ENCODE results near the gene NEDD9. TPM values are rescaled to one million over a fixed set of nuclear protein-coding genes. Genes with fewer than 3 reads are reported as not detected.

Gene NEDD9
- total and polyA plus RNA-seq, 2 of the 4 experiments (the other 2 are of a cell fraction): 7.6 to 16.5 TPM

DNA sequence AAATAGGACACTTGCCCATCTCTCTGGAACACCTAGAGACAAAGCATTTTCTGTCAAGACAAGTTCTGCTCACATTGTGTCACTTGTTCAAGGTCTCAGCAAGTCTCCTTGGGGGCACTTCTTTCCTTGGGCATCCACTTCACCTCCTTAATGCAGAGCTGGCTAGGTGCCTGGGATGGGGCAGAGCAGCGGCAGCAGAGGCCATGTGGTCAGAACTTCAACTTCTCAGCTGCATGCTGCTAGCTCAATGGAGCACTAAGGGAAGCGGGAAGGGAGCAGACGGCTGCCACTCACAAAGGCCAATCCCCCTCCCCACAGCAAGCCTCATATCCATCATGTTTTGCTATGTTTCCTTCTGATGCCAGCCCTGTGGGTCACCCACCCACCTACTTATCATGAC lies 31.5 kb downstream of the NEDD9 start:
- BruUV-seq (replicated peaks): no TSS peak
- Histone ChIP-seq H3K9me1 (ENCODE audit: insufficient read depth, low read length) (peaks cover 40% of the 10 kb centered on the region), H3K23ac (ENCODE audit: low read depth, low read length) (peak overlapping the region; percentile 82), H3K4ac (ENCODE audit: low read depth, low read length) (peak overlapping the region; percentile 92), H2BK5ac (ENCODE audit: low read depth, low read length, poor library complexity, severe bottlenecking) (peak overlapping the region; percentile 94), H3K27me3 (ENCODE audit: control insufficient read depth, insufficient read depth, low read length) (no peaks in the 10 kb centered on the region), H2BK120ac (ENCODE audit: low read depth, low read length) (peak overlapping the region; percentile 86), H4K5ac (ENCODE audit: low read depth, low read length) (peak overlapping the region; percentile 62), H3K14ac (replicated peaks; ENCODE audit: low read depth, low read length) (peak overlapping the region; percentile 94), H3K9me3 (ENCODE audit: control insufficient read depth, insufficient read depth, low read length) (no peaks in the 10 kb centered on the region), H3K27ac (ENCODE audit: insufficient read depth, low read length) (peak overlapping the region; percentile 84), H2BK20ac (ENCODE audit: low read depth, low read length) (peak overlapping the region; percentile 93), H3K4me1 (ENCODE audit: control insufficient read depth, insufficient read depth, low read length) (peaks cover 42% of the 10 kb centered on the region), H2AFZ (replicated peaks; ENCODE audit: low read length, poor library complexity) (peak overlapping the region; percentile 52), H2AK5ac (ENCODE audit: low read depth, low read length) (peak overlapping the region; percentile 99), H4K8ac (ENCODE audit: low read depth in 2 of 2, low read length in 2 of 2) (peak overlapping the region; percentile 83 to 91), H3K4me3 (ENCODE audit: insufficient read depth, low read depth, low read length) (no peak overlapping the region), H3K56ac (ENCODE audit: extremely low read depth, insufficient read depth, low read length) (peak overlapping the region; percentile 47; the same call in 1 of the 2 replicates), H2AK9ac (replicated peaks; ENCODE audit: low read depth, low read length, poor library complexity) (peak overlapping the region; percentile 12), H2BK15ac (ENCODE audit: low read depth, low read length) (peak overlapping the region; percentile 88; the same call in 2 of the 3 replicates), H4K91ac (ENCODE audit: insufficient read depth, low read depth, low read length) (peak overlapping the region; percentile 96), H3K36me3 (ENCODE audit: control insufficient read depth, insufficient read depth, low read length) (0 out of 2 replicates have a peak, but pooled peaks cover 5% of the 10 kb centered on the region), H3K79me1 (ENCODE audit: low read depth in 1 of 2, low read length in 2 of 2) (peaks cover 35 to 85% of the 10 kb centered on the region in 2 experiments), H3K4me2 (ENCODE audit: low read depth, low read length) (no peak overlapping the region), H3K18ac (ENCODE audit: low read depth, low read length) (peak overlapping the region; percentile 90), H4K20me1 (ENCODE audit: insufficient read depth, low read length) (peaks cover 4% of the 10 kb centered on the region; the same call in 1 of the 2 replicates), H3K9ac (ENCODE audit: low read depth, low read length) (no peak overlapping the region)
- no CpG with 5 or more reads among the region's 3 CpGs for WGBS, 2 experiments (ENCODE audit: extremely low coverage in 2 of 2, insufficient read length in 1 of 2)
- TF ChIP-seq CHD1 (IDR thresholded peaks at IDR 0.05; ENCODE audit: low read depth, low read length) (no peak), BHLHE40 (IDR thresholded peaks at IDR 0.05; ENCODE audit: low read depth, low read length) (no peak), CEBPB (IDR thresholded peaks at IDR 0.05; ENCODE audit: low read depth, low read length) (no peak)
- in situ Hi-C loops (cut with MboI; ENCODE audit: low sequenced_read_pairs) (no loop called here), intact Hi-C loops (cut with micrococcal nuclease) (no loop called here), dilution Hi-C loops (cut with HindIII; ENCODE audit: low sequenced_read_pairs, unreplicated experiment) (no loop called here)
- POLR2A ChIA-PET (ENCODE audit: unreplicated experiment): no interaction called here
- DNase-seq (no peak), ATAC-seq (ENCODE audit: low read depth) (no peak)
- CTCF ChIA-PET: no interaction called here

Data from IMR-90 (cell line).